NOMO-1 treated with DMSO at 0.1 percent for 48 hours (cell line): ENCODE data around the gene GRIA4.
"Not testable (repeated sequence)": the region's sequence is repeated elsewhere in the genome, so short reads cannot be mapped to it uniquely, and the experiment has no call there.

ENCODE experiments used
- DNase-seq: peaks from one replicate; lab custom pipeline; 2025; ENCODE audit not compliant: unreplicated experiment; lab: John Stamatoyannopoulos, UW

GRIA4 gene

GRCh38 chr11:105856954-105857353, 247.1 kb downstream of the GRIA4 start:
- DNase-seq, result no peak

GRCh38 chr11:105857728-105858127, 247.9 kb downstream of the GRIA4 start:
- no peak for DNase-seq

- DNase-seq, result no peak
These were observed 249.0 kb downstream of the GRIA4 start for GRCh38 chr11:105858841-105859240.

GRCh38 chr11:105860105-105860504, 250.2 kb downstream of the GRIA4 start:
- DNase-seq, result no peak

- no peak for DNase-seq
These were observed 251.4 kb downstream of the GRIA4 start for GRCh38 chr11:105861225-105861624.

GRCh38 chr11:105862736-105863367, 253.0 kb downstream of the GRIA4 start:
- peak; percentile 34 for DNase-seq

GRCh38 chr11:105863523-105863922, 253.7 kb downstream of the GRIA4 start:
- DNase-seq, result no peak

- no peak for DNase-seq
These were observed 257.9 kb downstream of the GRIA4 start for GRCh38 chr11:105867742-105868141.

GRCh38 chr11:105868762-105869285, 259.0 kb downstream of the GRIA4 start:
- DNase-seq, result no peak

DNA sequence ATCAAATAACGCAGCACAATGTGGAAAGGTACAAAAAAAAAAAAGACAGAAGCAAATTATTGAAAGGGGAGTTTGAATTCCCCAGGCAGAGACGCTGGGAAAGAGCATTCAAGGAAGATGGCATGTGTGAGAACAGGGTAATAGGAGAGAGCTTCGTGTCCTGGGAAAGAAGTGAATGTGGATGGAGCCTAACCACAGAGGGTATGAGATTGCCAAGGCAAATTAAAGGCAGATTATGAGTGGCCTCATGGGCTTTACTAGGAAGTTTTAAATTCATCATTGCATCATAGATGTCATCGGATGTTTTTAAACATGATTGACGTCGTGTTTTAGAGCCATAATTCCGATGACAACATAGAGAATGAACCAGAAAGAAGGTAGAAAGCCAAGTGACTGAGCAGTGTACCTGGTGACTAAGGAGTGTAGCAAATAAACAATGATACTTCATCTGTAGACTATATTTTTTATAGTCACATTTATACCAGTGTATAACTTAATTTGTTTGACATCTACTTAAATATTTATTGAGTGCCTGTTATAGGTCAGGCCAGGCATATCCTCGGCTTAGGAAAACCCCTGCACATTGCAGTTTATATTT, 260.7 kb downstream of the GRIA4 start:
- DNase-seq, result no peak

GRCh38 chr11:105878510-105878909, 268.6 kb downstream of the GRIA4 start:
- DNase-seq, result no peak

DNA sequence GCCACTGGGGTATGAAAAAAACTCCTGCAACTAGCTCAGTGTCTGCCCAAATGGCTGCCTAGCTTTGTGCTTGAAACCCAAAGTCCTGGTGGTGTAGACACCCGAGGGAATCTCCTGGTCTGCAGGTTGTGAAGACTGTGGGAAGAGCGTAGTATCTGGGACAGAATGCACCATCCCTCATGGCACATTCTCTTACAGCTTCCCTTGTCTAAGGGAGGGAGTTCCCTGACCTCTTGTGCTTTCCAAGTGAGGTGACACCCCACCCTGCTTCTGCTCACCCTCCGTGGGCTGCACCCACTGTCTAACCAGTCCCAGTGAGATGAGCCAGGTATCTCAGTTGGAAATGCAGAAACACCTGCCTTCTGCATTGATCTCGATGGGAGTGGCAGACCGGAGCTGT, 269.1 kb downstream of the GRIA4 start:
- not testable (repeated sequence) for DNase-seq

GRCh38 chr11:105881027-105881426, 271.2 kb downstream of the GRIA4 start:
- DNase-seq, result no peak

DNA sequence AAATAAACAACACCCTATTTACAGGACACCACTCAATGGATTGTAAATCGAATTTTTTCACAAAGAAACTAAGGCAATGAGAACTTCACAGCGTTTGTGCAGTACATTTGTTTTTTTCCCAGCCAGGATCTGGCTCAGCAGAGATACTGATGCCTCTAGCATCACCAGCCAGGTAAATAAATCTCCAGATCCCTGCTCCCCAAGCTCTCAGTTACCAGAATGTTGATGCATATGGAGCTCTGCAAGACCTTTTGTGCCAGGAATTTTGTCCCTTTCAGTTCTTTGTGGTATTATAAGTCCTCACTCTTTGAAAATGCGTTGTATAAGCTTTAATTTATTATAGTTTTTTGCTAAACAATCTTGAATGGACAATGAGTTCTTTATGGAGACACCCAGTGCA, 274.6 kb downstream of the GRIA4 start:
- no peak for DNase-seq

DNA sequence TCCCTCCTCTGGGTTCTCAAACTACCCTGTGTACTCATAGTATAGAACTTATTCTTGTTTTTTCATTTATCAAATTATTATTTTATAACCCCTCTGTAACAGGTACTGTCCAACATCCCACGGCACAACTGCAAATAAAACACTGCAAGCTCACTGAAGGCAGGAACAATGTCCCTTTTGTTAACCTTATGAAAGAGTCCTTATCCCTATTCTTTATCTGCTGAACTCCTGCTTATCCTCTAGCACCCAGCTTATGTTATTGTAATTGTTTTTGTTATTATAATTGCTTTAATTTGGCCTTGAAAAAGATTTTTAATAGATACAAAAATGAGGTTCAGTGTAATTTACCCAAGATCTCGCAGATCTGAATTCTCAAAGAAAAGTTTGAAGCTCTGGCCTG, 281.8 kb downstream of the GRIA4 start:
- no peak for DNase-seq

GRCh38 chr11:105897161-105897560, 287.3 kb downstream of the GRIA4 start:
- DNase-seq, result no peak

GRCh38 chr11:105899772-105900171, 289.9 kb downstream of the GRIA4 start:
- no peak for DNase-seq

DNA sequence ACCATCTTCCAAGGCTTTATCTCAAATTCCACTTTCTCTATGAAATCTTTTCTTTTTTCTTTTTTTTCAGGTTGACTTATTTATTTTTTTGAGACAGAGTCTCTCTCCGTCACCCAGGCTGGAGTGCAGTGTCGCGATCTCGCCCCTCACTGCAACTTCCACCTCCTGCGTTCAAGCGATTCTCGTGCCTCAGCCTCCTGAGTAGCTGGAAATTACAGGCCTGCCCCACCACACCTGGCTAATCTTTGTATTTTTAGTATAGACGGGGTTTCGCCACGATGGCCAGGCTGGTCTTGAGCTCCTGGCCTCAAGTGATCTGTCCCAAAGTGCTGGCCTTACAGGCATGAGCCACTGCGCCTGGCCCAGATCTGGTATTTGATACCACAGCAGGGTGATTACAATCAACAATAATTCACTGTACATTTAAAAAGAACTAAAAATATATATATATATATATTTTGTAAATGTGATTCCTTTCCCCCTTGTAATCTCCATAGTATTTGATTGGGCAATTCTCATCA, 290.7 kb downstream of the GRIA4 start:
- no peak for DNase-seq

- no peak for DNase-seq
These were observed 293.2 kb downstream of the GRIA4 start for GRCh38 chr11:105903113-105903512.

GRCh38 chr11:105906517-105906916, 296.6 kb downstream of the GRIA4 start:
- no peak for DNase-seq

DNA sequence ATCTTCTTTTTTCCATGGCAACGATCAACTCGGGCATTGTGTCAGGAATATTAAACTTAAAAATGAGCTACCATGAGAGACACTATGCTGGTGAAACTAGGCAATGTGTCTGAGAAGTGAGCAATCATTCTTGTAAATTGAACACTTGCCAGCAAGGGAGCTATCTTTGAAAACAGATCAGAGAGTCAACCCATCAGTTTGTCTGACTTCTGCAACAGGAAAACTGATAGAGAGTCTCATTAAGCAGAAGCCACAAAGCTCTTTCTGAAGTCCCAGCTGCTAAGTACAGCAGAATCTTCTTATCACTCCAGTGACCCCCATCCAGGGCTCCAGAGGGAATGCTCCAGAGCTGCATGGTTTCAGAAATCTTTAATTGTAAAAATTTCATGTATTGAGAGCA, 297.4 kb downstream of the GRIA4 start:
- no peak for DNase-seq

DNA sequence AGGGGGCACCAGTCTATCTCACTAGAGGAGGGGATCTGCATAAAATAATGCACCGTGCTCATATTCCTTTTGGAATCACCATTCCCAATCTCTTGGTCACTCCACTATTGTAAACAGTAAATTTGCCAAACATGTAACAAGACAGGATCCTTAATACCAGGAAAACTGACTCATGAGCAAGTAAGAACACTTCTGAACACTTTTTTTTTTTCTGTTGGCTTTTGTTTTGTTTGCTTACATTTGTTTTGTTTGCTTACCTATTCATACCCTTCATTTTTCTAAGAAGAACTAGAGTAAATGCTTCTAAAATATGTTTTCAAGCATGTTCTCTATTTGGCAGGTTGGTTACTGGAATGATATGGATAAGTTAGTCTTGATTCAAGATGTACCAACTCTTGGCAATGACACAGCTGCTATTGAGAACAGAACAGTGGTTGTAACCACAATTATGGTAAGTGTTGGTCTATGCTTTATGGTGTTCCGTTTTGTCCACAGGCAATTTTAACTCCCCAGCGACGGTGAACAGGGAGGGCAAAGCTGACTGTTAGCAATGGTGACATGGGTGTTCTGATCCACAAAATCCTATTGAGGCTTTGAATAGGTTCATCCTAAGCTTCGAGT, 300.3 kb downstream of the GRIA4 start:
- no peak for DNase-seq
